ENCODE results near the gene KCNE2. TPM values are rescaled to one million over a fixed set of nuclear protein-coding genes. Genes with fewer than 3 reads are reported as not detected.

The KCNE2 gene
- total and polyA plus RNA-seq, 4 donors, result 0.57 TPM; not detected in 3

GRCh38 chr21:34351786-34352241 is 12.0 kb upstream of the KCNE2 start (continued):
- no peak for TF ChIP-seq REST (IDR thresholded peaks at IDR 0.05)
- TF ChIP-seq ZBTB33 (IDR thresholded peaks at IDR 0.05), result peak; percentile 26
- peak; percentile 51 for TF ChIP-seq FOXA1 (IDR thresholded peaks at IDR 0.05)
- peak; percentile 73 to 87 for TF ChIP-seq RXRA (IDR thresholded peaks at IDR 0.05)
- TF ChIP-seq NR2F2 (IDR thresholded peaks at IDR 0.05), result peak; percentile 15
- peak; percentile 98 for TF ChIP-seq MAX (IDR thresholded peaks at IDR 0.05)
- peak; percentile 91 for TF ChIP-seq YY1 (IDR thresholded peaks at IDR 0.05)

GRCh38 chr21:34352556-34352955 is 11.2 kb upstream of the KCNE2 start:
- TF ChIP-seq ATF3 (IDR thresholded peaks at IDR 0.05) (no peak), HNF4G (IDR thresholded peaks at IDR 0.05) (no peak)
- WGBS, result 91% methylated on average over 4 of the region's 4 CpGs
- no peak overlapping the region for H3K27ac ChIP-seq (ENCODE audit: low read depth in 1 of 2, low read length in 2 of 2)
- peaks cover 0 to 4% (median 1%) of the 10 kb centered on the region in 4 donors for H3K4me1 ChIP-seq (ENCODE audit: control insufficient read depth in 4 of 4, insufficient read depth in 4 of 4, low read length in 3 of 4)
- H3K36me3 ChIP-seq (ENCODE audit: control insufficient read depth in 4 of 4, insufficient read depth in 3 of 4, low read depth in 1 of 4, low read length in 3 of 4), result no peaks in the 10 kb centered on the region
- no peaks in the 10 kb centered on the region for H3K9me3 ChIP-seq (ENCODE audit: control insufficient read depth in 4 of 4, low read length in 3 of 4)
- no peak overlapping the region for H3K9ac ChIP-seq (ENCODE audit: low read depth in 1 of 2, low read length in 2 of 2)
- no peak overlapping the region for H3K4me3 ChIP-seq (ENCODE audit: low read depth in 1 of 3, low read length in 3 of 3)
- H3K27me3 ChIP-seq (ENCODE audit: control insufficient read depth in 4 of 4, insufficient read depth in 4 of 4, low read length in 3 of 4), result no peaks in the 10 kb centered on the region
- DNase-seq (ENCODE audit: low spot score), result no peak

GRCh38 chr21:34353182-34353581 is 10.6 kb upstream of the KCNE2 start:
- no peak for DNase-seq (ENCODE audit: low spot score)
- H3K36me3 ChIP-seq (ENCODE audit: control insufficient read depth in 4 of 4, insufficient read depth in 3 of 4, low read depth in 1 of 4, low read length in 3 of 4), result no peaks in the 10 kb centered on the region

More at GRCh38 chr21:34353182-34353581, 10.6 kb upstream of the KCNE2 start:
- H3K27ac ChIP-seq (ENCODE audit: low read depth in 1 of 2, low read length in 2 of 2), result no peak overlapping the region
- H3K4me1 ChIP-seq (ENCODE audit: control insufficient read depth in 4 of 4, insufficient read depth in 4 of 4, low read length in 3 of 4), result peaks cover 0 to 4% (median 1%) of the 10 kb centered on the region in 4 donors
- TF ChIP-seq TAF1 (conservative IDR thresholded peaks at IDR 0.05), result no peak
- no peak for TF ChIP-seq CTCF (IDR thresholded peaks at IDR 0.05; ENCODE audit: low read depth, low read length, missing input control)
- TF ChIP-seq EGR1 (IDR thresholded peaks at IDR 0.05; ENCODE audit: low read depth in 2 of 2), result no peak
- TF ChIP-seq REST (IDR thresholded peaks at IDR 0.05), result no peak
- no peak for TF ChIP-seq FOXA2 (IDR thresholded peaks at IDR 0.05)
- TF ChIP-seq MAX (IDR thresholded peaks at IDR 0.05), result no peak
- 85% methylated on average over 6 of the region's 6 CpGs for WGBS
- no peak overlapping the region for H3K4me3 ChIP-seq (ENCODE audit: low read depth in 1 of 3, low read length in 3 of 3)
- no peak overlapping the region for H3K9ac ChIP-seq (ENCODE audit: low read depth in 1 of 2, low read length in 2 of 2)
- no peaks in the 10 kb centered on the region for H3K27me3 ChIP-seq (ENCODE audit: control insufficient read depth in 4 of 4, insufficient read depth in 4 of 4, low read length in 3 of 4)
- no peaks in the 10 kb centered on the region for H3K9me3 ChIP-seq (ENCODE audit: control insufficient read depth in 4 of 4, low read length in 3 of 4)
